ENCODE measurements around the gene EBF3. TPM values are rescaled to one million over a fixed set of nuclear protein-coding genes. Genes with fewer than 3 reads are reported as not detected.
A peak's percentile ranks its signal among the peaks of the same experiment; 100 is the strongest.

EBF3 gene, protein sequence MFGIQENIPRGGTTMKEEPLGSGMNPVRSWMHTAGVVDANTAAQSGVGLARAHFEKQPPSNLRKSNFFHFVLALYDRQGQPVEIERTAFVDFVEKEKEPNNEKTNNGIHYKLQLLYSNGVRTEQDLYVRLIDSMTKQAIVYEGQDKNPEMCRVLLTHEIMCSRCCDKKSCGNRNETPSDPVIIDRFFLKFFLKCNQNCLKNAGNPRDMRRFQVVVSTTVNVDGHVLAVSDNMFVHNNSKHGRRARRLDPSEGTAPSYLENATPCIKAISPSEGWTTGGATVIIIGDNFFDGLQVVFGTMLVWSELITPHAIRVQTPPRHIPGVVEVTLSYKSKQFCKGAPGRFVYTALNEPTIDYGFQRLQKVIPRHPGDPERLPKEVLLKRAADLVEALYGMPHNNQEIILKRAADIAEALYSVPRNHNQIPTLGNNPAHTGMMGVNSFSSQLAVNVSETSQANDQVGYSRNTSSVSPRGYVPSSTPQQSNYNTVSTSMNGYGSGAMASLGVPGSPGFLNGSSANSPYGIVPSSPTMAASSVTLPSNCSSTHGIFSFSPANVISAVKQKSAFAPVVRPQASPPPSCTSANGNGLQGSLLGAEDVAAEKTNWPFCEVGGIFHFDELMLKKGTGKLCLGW
- total RNA-seq (2014; rRNA removed; shearing (Covaris generic)) = not detected in 2 replicates

DNA sequence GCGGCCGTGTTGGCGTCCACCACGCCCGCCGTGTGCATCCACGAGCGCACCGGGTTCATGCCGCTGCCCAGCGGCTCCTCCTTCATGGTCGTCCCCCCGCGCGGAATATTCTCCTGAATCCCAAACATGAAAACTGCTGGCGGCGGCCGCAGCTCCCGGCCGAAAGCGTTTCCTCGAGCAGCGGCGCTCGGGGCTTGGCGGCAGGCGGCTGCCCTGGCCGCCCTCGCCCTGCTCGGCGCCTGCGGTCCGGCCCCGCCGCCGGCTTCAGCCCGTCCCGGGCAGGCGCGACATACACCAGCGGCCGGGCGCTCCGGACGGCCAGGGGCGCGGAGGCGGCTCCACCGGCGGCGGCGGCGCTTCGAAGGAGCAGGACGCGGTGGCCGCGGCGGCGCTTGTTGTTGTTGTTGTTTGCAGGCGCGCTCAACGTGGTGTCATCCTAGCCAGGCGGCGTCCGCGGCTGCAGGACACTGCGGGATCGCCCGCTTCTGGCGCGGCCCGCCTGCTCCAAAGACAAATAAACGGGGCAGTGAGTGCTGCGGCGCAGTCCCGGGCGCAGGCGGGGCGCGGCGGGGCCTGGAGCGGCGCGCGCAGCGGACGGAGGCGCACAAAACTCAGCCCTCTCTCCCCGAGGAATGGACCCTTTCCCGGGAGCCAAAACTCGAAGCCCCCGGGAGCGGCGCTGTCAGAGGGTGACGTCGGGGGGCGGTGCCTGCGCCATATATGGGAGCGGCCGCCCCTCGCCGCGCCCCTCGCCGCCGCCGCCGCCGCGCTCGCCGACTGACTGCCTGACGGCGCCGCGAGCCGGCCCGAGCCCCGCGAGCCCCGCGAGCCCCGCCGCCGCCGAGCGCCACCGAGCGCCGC, at the start of gene EBF3:
Gene EBF3, minus strand, starts transcription at position 634 of the 861 bp plus-strand sequence. Its CDS starts 506 bp downstream, at position 128.
- DNase-seq (ENCODE audit: low read depth) = no peak

DNA sequence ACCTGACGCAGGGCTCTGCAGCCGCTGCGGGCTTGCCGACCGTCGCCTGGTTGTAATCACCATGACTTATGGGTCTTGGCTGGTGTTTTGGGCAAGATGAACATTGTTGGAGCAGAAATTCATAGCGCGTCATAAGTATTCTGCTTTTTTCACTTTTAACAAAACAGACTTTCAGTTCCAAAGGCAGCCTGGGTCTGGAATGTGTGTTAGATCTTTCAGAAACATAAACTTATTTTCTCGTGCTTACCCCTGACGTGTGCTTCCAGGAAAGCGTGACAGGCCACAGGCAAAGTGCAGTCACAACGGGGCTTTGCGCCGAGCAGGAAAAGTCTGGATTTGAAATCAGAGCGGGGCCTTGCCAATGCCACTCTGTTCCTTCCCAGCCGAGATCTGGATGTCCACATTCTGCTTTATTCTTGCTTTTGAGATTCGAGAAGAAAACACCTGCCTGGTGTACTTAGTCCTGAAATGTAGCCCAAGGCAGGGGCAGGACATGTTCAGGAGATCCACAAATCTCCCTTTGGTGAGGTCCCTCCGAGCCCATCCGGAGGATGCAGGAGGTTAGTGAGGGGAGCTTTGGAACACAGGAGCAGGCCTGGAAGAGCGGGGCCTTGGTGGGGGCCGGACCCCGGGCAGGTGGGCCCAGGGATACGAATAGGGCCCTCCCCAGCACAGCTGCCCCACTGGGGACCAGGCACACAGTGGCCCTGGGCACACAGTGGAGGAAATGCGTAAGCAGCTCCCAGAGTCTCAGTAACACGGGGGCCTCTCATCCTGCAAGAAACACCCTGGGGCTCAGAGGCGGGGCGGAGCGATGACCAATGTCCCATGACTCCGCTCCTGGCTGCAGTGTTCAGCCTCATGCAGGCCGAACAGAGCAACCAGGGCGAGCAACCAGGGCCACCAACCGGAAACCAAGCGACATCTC, 49.5 kb upstream of the EBF3 start:
- DNase-seq (ENCODE audit: low read depth) = peak; percentile 47

DNA sequence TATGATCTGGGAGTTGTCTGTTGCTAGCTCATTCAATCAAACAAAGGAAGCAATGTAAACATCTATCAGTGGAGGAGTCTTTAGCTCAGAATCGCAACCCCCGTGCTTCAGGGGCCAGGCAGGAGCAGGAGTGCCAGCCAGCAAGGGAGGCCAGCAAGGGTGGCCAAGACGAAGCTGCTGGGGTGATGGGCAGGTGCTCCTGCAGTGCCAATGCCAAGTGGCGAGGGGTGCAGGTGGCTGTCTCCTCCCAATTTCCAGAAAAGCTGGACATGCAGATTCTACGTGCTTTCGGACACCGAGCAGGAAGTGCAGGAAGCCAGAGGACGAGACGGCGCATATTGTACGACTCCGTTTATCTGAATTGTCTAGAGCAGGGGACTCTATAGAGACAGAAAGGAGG, 48.1 kb upstream of the EBF3 start:
- no peak for DNase-seq (ENCODE audit: low read depth)

DNA sequence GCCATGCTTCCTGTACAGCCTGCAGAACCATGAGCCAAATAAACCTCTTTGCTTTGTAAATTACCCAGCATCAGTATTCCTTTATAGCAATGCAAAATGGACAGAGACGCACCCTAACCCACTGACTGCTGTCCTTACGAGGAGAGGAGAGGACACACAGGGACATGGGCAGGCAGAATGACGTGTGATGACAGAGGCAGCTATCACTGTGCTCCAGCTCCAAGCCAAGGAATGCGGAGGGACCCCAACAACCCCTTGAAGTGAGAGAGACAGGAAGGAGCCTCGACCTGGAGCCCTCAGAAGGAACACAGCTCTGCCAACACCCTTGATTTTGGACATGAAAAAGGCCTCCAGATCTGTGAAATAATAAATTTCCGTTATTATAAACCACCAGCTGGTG, 46.6 kb upstream of the EBF3 start:
- DNase-seq (ENCODE audit: low read depth) = no peak

DNA sequence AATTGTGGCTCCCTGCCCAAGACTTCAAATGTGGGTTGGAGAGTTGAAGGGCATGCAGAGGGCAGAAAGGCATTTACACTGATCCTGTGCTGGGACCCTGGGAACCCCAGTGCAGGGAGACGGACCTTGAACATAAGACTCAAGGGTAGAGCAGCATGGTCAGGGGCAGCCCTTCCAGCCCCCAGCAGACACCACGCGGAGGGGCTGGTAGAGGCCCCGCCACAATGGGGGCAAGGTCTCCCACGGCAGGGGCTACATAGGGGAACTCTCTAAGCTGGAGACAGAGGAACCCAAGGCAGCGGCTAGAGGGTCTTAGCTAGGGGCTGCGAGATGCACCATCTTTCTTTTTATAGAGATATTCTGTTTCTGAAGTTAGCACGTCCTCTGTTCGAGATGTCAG, 45.2 kb upstream of the EBF3 start:
- DNase-seq (ENCODE audit: low read depth) = no peak

DNA sequence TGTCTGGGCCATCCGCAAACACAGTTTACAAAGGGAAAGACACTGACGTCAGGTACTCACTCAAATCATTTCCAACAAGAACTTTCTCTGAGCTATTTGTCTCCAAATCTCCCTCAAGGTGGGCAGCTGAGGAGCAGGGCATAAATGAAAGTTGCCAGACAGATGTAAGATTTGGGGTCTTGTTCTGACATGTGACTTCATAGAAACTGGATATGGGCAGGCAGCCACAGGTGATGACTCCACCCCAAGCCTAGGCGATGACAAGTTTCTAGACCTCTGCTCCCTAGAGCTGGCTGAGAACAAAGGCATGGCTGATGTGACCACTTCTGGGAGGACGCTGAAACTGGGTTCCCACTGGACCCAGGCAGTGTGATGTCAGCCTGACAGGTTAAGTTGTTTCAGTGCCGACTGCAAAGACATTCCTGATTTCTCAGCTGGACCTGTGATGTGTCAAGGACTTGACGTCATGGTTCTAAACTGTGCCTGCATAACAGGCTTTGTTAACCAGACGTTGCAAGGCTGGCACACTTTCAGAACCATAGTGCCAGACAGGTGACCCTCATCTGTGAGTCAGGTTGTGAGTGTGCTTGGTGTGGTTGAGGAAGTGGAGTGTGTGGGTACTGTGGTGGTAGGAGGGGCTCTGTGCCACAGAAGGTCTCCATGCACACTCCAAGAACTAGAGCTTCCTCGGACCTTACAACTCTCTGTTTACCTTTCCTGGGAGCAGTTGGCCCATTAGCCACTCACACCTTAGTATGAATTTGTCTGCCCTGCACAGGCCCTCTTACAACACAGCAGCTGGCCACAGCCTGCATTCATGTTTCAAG, 39.9 kb upstream of the EBF3 start:
- peak; percentile 35 for DNase-seq (ENCODE audit: low read depth)

DNA sequence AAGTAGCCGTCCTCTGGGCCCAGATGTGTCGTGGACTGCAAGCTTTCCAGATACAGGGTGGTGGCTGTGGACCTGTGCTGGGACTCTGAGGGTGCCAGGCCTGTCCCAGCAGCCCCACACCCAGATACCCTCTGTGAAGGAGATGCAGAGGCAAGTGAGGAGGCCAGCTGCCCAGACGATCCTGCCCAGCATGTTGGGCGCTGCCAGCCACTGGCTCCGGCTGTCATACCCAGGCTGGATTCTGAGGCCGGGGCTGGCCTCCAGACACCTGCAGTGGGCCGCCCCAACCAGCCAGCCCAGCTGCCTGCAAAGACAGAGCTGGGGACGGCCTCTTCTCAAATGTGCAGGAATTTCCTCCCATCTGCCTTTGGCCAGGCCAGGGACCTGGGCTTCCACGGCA, 39.1 kb upstream of the EBF3 start:
- DNase-seq (ENCODE audit: low read depth) = no peak

DNA sequence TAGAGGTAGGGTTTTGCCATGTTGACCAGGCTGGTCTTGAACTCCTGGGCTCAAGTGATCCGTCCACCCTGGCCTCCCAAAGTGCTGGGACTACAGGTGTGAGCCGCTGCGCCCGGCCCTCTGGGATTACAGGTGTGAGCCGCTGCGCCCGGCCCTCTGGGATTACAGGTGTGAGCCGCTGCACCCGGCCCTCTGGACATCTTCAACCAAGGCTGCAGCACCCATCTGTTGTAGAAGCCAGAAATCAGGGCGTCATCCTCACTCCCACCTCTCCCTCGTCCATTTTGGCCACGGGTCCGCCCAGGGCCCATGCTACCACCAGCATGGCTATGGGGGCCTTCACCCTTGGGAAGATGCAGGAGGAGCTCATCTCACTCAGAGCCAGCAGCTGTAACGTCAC, 38.5 kb upstream of the EBF3 start:
- no peak for DNase-seq (ENCODE audit: low read depth)

DNA sequence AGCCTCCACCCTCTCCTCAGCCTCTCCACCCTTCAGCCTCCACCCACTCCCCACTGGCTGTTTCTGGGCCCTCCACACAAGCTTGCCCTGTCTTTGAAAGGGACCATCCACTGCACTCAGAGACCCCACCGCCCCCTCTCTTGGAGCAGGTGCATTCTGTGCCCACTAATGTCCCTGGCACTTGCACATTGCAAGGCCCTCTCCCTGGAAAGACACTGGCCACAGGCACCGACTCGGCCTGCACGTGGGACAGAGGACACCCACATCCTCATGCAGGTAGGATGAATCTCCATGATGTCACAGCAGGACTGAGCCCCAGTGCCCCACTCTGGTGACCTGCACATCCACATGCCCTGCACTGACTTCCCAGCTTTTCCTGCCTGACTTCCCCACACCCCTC, 36.8 kb upstream of the EBF3 start:
- DNase-seq (ENCODE audit: low read depth) = no peak

DNA sequence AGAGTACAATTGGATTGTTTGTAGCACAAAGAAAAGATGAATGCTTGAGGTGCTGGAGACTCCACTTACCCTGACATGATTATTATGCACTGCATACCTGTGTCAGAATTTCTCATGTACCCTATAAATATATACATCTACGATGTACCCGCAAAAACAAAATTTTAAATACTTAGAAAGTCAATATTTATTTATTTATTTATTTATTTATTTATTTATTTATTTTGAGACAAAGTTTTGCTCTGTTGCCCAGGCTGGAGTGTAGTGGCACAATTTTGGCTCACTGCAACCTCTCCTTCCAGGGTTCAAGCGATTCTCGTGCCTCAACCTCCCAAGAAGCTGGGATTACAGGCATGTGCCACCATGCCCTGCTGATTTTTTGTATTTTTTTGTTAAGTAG, 35.1 kb upstream of the EBF3 start:
- no peak for DNase-seq (ENCODE audit: low read depth)

DNA sequence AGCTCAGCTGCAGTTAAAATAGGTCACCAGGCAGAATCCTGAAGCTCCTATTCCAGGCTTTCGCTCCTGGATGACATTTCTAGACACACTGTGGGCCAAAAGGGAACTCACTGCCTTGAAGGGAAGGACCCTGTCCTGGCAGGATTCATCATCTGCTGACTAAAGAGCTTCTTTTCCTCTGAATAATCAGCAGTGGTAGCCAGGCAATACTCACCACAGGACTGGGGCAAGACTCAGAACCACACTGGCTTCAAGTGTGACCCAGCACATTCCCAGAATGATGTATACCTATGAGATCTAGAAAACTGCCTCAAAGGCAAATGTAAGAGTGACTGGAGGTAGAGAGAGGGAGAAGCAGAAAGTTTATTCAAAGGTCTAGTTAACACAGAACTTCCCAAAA, 29.5 kb upstream of the EBF3 start:
- peak; percentile 87 for DNase-seq (ENCODE audit: low read depth)

DNA sequence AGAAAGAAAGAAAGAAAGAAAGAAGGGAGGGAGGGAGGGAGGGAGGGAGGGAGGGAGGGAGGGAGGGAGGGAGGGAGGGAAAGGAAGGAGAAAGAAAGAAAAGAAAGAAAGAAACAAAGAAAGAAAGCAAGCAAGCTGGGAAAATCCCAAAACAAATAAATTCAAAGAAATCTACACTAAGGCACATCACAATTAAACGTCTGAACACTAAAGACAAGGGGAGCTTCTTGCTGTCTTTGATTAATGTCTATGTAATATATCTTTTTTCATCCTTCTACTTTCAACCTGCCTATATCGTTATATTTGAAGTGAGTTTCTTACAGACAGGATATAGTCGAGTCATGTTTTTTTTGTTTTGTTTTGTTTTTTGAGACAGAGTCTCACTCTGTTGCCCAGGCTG, 28.3 kb upstream of the EBF3 start:
- DNase-seq (ENCODE audit: low read depth) = no peak

DNA sequence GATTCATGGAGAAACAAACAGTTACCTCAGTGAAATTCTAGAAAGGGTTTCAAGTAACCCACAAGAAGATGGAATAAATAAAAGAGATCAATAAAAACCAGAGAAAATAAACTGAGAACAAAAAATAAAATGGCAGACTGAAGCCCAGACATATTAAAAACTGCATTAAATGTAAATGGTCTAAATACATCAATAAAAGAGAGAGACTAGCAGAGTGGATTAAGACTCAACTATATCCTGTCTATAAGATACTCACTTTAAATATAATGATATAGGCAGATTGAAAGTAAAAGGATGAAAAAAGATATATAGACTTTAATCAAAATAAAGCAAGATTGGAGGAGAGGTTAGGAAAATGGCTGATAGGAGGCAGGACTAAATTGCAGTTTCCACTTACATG, 18.8 kb upstream of the EBF3 start:
- DNase-seq (ENCODE audit: low read depth) = no peak

DNA sequence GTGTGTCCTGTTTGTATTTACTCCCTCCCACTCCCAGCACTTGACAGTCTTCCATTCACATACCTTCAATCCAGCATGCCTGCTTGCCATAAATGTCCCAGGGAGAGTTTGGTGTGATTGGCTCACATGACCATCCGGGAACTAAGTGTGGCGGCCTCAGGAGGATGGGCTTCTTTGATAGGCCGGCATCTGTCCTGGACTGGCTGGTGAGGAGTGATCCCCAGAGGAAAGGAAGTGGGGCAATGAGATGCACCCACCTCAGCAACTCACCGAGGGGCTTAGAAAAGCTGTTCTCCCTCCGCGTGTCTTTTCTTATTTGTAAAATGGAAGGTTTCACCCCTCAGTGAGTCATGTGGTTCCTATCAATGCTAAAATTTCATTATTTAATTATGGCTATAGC, 14.9 kb upstream of the EBF3 start:
- no peak for DNase-seq (ENCODE audit: low read depth)

DNA sequence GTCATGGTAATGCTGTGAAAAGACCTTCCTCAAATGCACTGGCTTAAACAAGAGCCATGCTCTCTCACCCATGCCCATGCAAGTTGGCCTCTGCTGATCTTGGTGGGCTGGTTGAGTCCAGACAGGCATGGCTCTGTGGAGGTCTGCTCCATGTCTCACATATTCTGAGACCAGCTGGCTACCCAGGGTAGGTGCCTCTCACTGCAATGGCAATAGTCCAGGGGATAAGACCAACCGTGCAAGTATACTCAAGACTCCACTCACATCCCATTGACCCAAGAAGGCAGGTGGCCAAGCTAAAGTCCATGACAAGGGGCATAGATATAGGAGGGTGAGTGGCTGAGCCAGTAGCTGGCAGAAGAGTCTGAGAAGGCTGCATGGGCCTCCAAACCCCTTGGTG, 14.2 kb upstream of the EBF3 start:
- DNase-seq (ENCODE audit: low read depth) = no peak

DNA sequence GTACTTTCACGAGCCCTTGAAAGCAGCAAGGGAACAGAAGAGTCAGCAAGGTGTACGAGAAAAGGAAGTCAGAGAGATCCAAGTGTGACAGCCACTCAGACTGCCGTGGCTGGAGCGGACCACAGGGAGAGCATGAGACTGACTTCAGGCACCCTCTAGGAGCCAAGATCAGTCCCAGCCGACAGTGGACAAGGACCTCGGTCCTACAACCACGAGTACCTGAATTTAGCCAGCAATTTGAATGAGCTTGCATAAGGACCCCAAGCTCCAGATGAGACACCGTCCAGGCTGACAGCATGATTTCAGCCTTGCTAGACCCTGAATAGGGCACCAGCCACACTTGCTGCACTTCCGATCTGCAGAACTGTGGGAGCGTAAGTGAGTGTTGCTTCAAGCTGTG, 13.7 kb upstream of the EBF3 start:
- no peak for DNase-seq (ENCODE audit: low read depth)

DNA sequence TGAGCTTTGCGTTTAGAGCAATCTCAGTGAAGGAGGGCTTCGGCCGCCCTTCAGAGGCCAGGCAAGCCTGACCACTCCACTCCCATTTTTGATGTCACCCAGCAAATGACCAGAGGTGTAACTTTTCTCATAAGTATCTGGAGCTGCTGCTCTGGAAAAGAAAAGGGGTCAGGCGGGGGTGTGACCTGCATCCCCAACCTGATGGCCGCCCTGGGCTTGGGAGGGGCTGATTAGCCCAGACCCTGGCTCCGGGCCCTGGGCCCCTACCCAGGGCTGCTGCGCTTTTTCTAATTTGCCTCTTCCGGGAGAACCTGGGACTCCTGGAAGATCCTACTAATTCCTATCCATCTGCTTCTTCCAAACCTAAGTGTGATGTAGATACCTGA, 9.6 kb upstream of the EBF3 start:
- no peak for DNase-seq (ENCODE audit: low read depth)

DNA sequence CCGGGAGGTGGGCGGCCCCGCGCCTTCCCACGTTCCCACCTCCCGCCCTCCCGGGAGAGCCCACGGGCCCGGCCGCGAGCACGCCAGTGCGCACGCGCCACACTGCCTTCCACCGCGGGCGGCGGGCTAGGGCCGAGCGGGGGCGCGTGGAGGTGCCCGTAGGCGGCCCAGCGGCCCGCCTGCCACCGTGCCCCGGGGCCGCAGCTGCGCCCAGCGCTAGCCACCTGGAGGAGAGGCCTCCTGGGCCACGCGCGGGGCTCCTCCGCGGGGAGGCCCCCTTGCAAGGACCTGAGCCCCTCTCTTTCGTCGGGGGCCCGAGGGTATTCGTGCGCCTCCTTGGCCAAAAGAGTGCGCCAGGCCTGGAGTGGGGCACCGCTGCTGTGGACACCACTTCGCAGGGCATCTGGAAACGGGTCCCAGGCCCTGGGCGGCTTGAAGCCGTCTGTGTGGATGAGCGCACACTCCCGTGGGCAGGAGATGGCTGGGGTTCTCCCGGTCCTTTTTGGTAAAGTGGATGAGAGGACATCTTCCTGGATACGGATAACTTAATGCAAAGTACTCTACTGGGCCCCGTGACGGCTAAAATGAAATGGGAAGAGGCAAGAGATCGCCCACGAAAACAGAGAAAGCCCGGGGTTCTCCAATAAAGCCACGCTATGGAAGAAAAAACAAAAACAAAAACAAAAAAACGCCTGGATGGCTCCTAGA, 9.0 kb upstream of the EBF3 start:
- DNase-seq (ENCODE audit: low read depth) = no peak

DNA sequence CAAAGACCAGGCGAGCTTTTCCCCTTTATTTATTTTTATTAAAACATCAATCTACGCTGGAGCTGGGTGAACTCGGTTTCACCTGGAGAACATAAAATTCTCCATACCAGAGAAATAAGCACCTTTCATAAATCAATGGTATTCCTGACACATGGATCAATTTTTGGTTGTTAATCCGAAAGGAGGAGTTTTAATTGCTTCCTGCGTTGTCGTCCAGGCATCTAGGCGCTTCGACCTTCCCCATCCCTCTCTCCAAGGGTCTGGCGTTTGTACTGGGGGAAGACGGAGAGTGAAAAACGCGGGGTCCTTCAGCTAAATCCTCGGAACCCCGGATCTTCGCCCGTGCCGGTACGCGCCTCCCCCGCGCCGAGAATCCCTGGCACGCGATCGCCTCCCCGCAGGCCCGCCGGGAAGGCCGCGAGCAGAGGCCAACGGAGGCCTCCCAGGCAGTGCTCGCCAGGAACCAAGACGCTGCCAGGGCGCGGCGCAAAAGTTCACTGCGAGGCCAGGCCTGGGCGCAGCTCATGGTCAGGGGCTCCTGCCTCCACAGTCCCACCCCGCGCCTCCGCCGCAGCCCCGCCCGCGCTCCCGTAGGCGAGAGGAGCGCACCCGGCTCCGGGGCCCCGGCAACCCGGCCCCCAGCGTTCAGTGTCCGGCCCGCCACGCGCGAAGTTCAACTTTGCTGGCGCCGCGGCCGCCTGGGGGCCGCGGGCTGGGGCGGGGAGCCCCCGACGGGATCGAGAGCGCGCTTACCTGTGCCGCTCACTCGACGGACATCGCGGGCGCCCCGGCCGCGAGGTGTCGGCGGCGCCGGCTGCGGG, 8.3 kb upstream of the EBF3 start:
- DNase-seq (ENCODE audit: low read depth) = no peak
